PC-9 (cell line): ENCODE data around the gene KLK3. TPM values are rescaled to one million over a fixed set of nuclear protein-coding genes. Genes with fewer than 3 reads are reported as not detected.

ENCODE experiments used
- BruUV-seq: library from RNA; stranded (reverse); fragments of 400-500 nt; replicated peaks from 2 replicates; lab custom pipeline; 2021; lab: Mats Ljungman, UMichigan
- CTCF ChIA-PET: fragments of 300-600 bp; sonication (Branson Sonifier 250); formaldehyde crosslinking; loops from one replicate; lab custom pipeline; 2022; ENCODE audit warnings: antibody characterized with exemption; lab: Charles Lee
- POLR2A ChIA-PET: fragments of 300-600 bp; sonication (Branson Sonifier 250); formaldehyde crosslinking; loops from one replicate; lab custom pipeline; 2022; ENCODE audit warnings: antibody characterized with exemption; ENCODE audit not compliant: unreplicated experiment; lab: Charles Lee
- DNase-seq, 2 experiments: peaks; one replicate each; pipeline versions ENCODE4 v3.0.0 to v3.0.0-alpha.2; 2015 to 2022; ENCODE audit warnings: mixed read lengths in 1 of 2
- H2AFZ ChIP-seq: fragments of 200-600 bp; sonication (generic); 2 replicates; pipeline ENCODE4 v1.8.1; 2017; ENCODE audit warnings: antibody characterized with exemption
- H3F3A ChIP-seq: fragments of 200-600 bp; sonication (generic); 2 replicates; pipeline ENCODE4 v1.8.1; 2017; ENCODE audit warnings: antibody characterized with exemption, mild to moderate bottlenecking, low read depth; ENCODE audit not compliant: insufficient read depth
- H3K27ac ChIP-seq: fragments of 200-600 bp; sonication (generic); 2 replicates; pipeline ENCODE4 v1.6.1; 2016; ENCODE audit warnings: mixed run types
- H3K27me3 ChIP-seq: fragments of 200-600 bp; sonication (generic); 2 replicates; pipeline ENCODE4 v1.6.1; 2016; ENCODE audit warnings: low read depth, mixed run types; ENCODE audit not compliant: insufficient read depth
- H3K36me3 ChIP-seq: fragments of 200-600 bp; sonication (generic); 2 replicates; pipeline ENCODE4 v1.6.1; 2016; ENCODE audit warnings: low read depth, mixed run types
- H3K4me1 ChIP-seq: fragments of 200-600 bp; sonication (generic); replicated peaks from 2 replicates; pipeline ENCODE4 v1.6.1; 2016; ENCODE audit warnings: mixed run types; ENCODE audit not compliant: insufficient read depth
- H3K4me2 ChIP-seq: fragments of 200-600 bp; sonication (generic); 2 replicates; pipeline ENCODE4 v1.6.1; 2017; ENCODE audit warnings: mixed run types
- H3K4me3 ChIP-seq: fragments of 200-600 bp; sonication (generic); 2 replicates; pipeline ENCODE4 v1.6.1; 2016; ENCODE audit warnings: mixed run types
- H3K79me2 ChIP-seq: fragments of 200-600 bp; sonication (generic); 2 replicates; pipeline ENCODE4 v1.6.1; 2017; ENCODE audit warnings: low read depth, mixed run types
- H3K9me2 ChIP-seq: fragments of 200-600 bp; sonication (generic); 2 replicates; pipeline ENCODE4 v1.8.1; 2017; ENCODE audit warnings: mild to moderate bottlenecking; ENCODE audit not compliant: insufficient read depth
- H3K9me3 ChIP-seq: fragments of 200-600 bp; sonication (generic); 2 replicates; pipeline ENCODE4 v1.8.1; 2016; ENCODE audit warnings: low read depth; ENCODE audit not compliant: insufficient read depth
- H4K20me1 ChIP-seq: fragments of 200-600 bp; sonication (generic); 2 replicates; pipeline ENCODE4 v1.8.1; 2017; ENCODE audit not compliant: insufficient read depth
- EZH2 ChIP-seq: fragments of 200-600 bp; sonication (generic); IDR thresholded peaks from 2 replicates; pipeline ENCODE4 v1.8.0; 2017; ENCODE audit warnings: antibody characterized with exemption, low read depth
- intact Hi-C: fragments of 100-400 bp; cut with micrococcal nuclease; formaldehyde crosslinking; loops from one replicate; pipeline ENCODE4 v1.10.0; 2022; ENCODE audit not compliant: unreplicated experiment
- total RNA-seq: library from RNA; stranded (reverse); gene quantifications from 2 replicates; pipeline ENCODE4 v1.2.3, GENCODE V29; 2021
- TF ChIP-seq, protein P1 (sequence below): fragments of 200-600 bp; sonication (generic); conservative IDR thresholded peaks from 2 replicates; pipeline ENCODE4 v1.6.1; 2017; ENCODE audit warnings: mixed run types, antibody characterized with exemption, mild to moderate bottlenecking, moderate library complexity

Gene KLK3
- total RNA-seq, 1 experiment from 2014 or later, result not detected

- Histone ChIP-seq H3K4me3 (no peak overlapping the region), H3K27me3 (peaks cover 93% of the 10 kb centered on the region), H3K4me1 (no peaks in the 10 kb centered on the region), H3K27ac (no peak overlapping the region), H3K36me3 (no peaks in the 10 kb centered on the region), H3K9me2 (no peaks in the 10 kb centered on the region), H3F3A (no peaks in the 10 kb centered on the region), H4K20me1 (no peaks in the 10 kb centered on the region), H2AFZ (no peak overlapping the region), H3K4me2 (no peak overlapping the region), H3K79me2 (no peaks in the 10 kb centered on the region), H3K9me3 (no peaks in the 10 kb centered on the region)
- intact Hi-C loops, result no loop called here
- no peak for DNase-seq
- TF ChIP-seq, protein P1, sequence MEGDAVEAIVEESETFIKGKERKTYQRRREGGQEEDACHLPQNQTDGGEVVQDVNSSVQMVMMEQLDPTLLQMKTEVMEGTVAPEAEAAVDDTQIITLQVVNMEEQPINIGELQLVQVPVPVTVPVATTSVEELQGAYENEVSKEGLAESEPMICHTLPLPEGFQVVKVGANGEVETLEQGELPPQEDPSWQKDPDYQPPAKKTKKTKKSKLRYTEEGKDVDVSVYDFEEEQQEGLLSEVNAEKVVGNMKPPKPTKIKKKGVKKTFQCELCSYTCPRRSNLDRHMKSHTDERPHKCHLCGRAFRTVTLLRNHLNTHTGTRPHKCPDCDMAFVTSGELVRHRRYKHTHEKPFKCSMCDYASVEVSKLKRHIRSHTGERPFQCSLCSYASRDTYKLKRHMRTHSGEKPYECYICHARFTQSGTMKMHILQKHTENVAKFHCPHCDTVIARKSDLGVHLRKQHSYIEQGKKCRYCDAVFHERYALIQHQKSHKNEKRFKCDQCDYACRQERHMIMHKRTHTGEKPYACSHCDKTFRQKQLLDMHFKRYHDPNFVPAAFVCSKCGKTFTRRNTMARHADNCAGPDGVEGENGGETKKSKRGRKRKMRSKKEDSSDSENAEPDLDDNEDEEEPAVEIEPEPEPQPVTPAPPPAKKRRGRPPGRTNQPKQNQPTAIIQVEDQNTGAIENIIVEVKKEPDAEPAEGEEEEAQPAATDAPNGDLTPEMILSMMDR, result no peak
- TF ChIP-seq EZH2, result no peak
- CTCF ChIA-PET, result no interaction called here
- BruUV-seq, result no TSS peak
- POLR2A ChIA-PET, result no interaction called here
These were observed 21.7 kb downstream of the KLK3 start for GRCh38 chr19:50876456-50876855.

- intact Hi-C loops, result no loop called here
These were observed 22.6 kb downstream of the KLK3 start for GRCh38 chr19:50877338-50877737.

DNA sequence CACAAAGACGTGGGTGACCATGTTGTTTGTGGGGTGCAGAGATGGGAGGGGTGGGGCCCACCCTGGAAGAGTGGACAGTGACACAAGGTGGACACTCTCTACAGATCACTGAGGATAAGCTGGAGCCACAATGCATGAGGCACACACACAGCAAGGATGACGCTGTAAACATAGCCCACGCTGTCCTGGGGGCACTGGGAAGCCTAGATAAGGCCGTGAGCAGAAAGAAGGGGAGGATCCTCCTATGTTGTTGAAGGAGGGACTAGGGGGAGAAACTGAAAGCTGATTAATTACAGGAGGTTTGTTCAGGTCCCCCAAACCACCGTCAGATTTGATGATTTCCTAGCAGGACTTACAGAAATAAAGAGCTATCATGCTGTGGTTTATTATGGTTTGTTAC is 24.1 kb downstream of the KLK3 start:
- Histone ChIP-seq H3K79me2 (no peaks in the 10 kb centered on the region), H3K27me3 (peaks cover 96% of the 10 kb centered on the region), H3K27ac (no peak overlapping the region), H3F3A (no peaks in the 10 kb centered on the region), H3K9me3 (no peaks in the 10 kb centered on the region), H3K4me2 (no peak overlapping the region), H3K36me3 (no peaks in the 10 kb centered on the region), H4K20me1 (no peaks in the 10 kb centered on the region), H3K9me2 (no peaks in the 10 kb centered on the region), H2AFZ (no peak overlapping the region), H3K4me1 (no peaks in the 10 kb centered on the region), H3K4me3 (no peak overlapping the region)
- intact Hi-C loops, result no loop called here
- ChIA-PET CTCF (no interaction called here), POLR2A (no interaction called here)
- no TSS peak for BruUV-seq
- no peak for DNase-seq
- TF ChIP-seq EZH2, result no peak

More at GRCh38 chr19:50877338-50877737, 22.6 kb downstream of the KLK3 start:
- Histone ChIP-seq H3K36me3 (no peaks in the 10 kb centered on the region), H3K79me2 (no peaks in the 10 kb centered on the region), H3K9me2 (no peaks in the 10 kb centered on the region), H3K9me3 (no peaks in the 10 kb centered on the region), H3K27ac (no peak overlapping the region), H3K4me3 (no peak overlapping the region), H3K4me2 (no peak overlapping the region), H2AFZ (no peak overlapping the region), H4K20me1 (no peaks in the 10 kb centered on the region), H3F3A (no peaks in the 10 kb centered on the region), H3K27me3 (peaks cover 96% of the 10 kb centered on the region), H3K4me1 (no peaks in the 10 kb centered on the region)
- POLR2A ChIA-PET, result no interaction called here
- BruUV-seq, result no TSS peak
- CTCF ChIA-PET, result no interaction called here
- TF ChIP-seq EZH2, result no peak
- TF ChIP-seq, protein P1, result no peak
- no peak for DNase-seq

GRCh38 chr19:50880241-50880640 is 25.5 kb downstream of the KLK3 start:
- Histone ChIP-seq H3K9me3 (no peaks in the 10 kb centered on the region), H3K9me2 (no peaks in the 10 kb centered on the region), H3K27ac (no peak overlapping the region), H3K4me3 (no peak overlapping the region), H3K36me3 (no peaks in the 10 kb centered on the region), H3K79me2 (no peaks in the 10 kb centered on the region), H3F3A (no peaks in the 10 kb centered on the region), H2AFZ (no peak overlapping the region), H3K4me1 (no peaks in the 10 kb centered on the region), H3K4me2 (no peak overlapping the region), H3K27me3 (peaks cover 91% of the 10 kb centered on the region), H4K20me1 (no peaks in the 10 kb centered on the region)
- ChIA-PET POLR2A (no interaction called here), CTCF (interaction anchor here (0.5 kb wide), 1 partner anchor 47 kb away, joined by 10 read pairs; no protein-coding TSS in a partner anchor)
- BruUV-seq, result no TSS peak
- intact Hi-C loops, result no loop called here
- no peak for DNase-seq
- no peak for TF ChIP-seq EZH2
- TF ChIP-seq, protein P1, result no peak
